GM12865 (cell line): ENCODE data around the gene AHDC1.
"Not testable (repeated sequence)": the region's sequence is repeated elsewhere in the genome, so short reads cannot be mapped to it uniquely, and the experiment has no call there.

Experiments used
- DNase-seq: peaks from one replicate; pipeline ENCODE4 v3.0.0; 2010; ENCODE audit warnings: low read depth
- H3K4me3 ChIP-seq: 2 replicates; pipeline ENCODE4 v1.5.1; 2011; ENCODE audit warnings: mild to moderate bottlenecking, low read depth, low read length, control low read depth
- CTCF ChIP-seq: IDR thresholded peaks from 2 replicates; pipeline ENCODE4 v1.5.1; 2011; ENCODE audit warnings: low read length, control low read depth, low read depth, inconsistent platforms; ENCODE audit not compliant: insufficient read depth; ENCODE audit errors: missing control alignments

Gene AHDC1

GRCh38 chr1:27539901-27540861, 63.8 kb downstream of the AHDC1 start:
- DNase-seq: no peak
- no peak overlapping the region for H3K4me3 ChIP-seq
- TF ChIP-seq CTCF: no peak

- TF ChIP-seq CTCF: no peak
- H3K4me3 ChIP-seq: no peak overlapping the region
- no peak for DNase-seq
Observed at GRCh38 chr1:27538793-27539192, 65.2 kb downstream of the AHDC1 start.

GRCh38 chr1:27538305-27538676, 65.7 kb downstream of the AHDC1 start:
- not testable (repeated sequence) for DNase-seq, H3K4me3 ChIP-seq

- H3K4me3 ChIP-seq: no peak overlapping the region
- DNase-seq: no peak
- no peak for TF ChIP-seq CTCF
Observed at GRCh38 chr1:27536767-27537166, 67.2 kb downstream of the AHDC1 start.

GRCh38 chr1:27536010-27536757, 67.8 kb downstream of the AHDC1 start:
- no peak for DNase-seq
- H3K4me3 ChIP-seq: no peak overlapping the region
- no peak for TF ChIP-seq CTCF

- TF ChIP-seq CTCF: no peak
- H3K4me3 ChIP-seq: no peak overlapping the region
- DNase-seq: no peak
Observed at GRCh38 chr1:27535386-27535785, 68.6 kb downstream of the AHDC1 start.

- DNase-seq: no peak
- H3K4me3 ChIP-seq: no peak overlapping the region
- no peak for TF ChIP-seq CTCF
Observed at GRCh38 chr1:27531959-27532685, 71.8 kb downstream of the AHDC1 start.
